ENCODE results near the gene CDC37. TPM values are rescaled to one million over a fixed set of nuclear protein-coding genes. Genes with fewer than 3 reads are reported as not detected.

CDC37 gene
- total RNA-seq, 1 donor from 2014 or later = 148 TPM

GRCh38 chr19:10352764-10353671 is 50.3 kb downstream of the CDC37 start:
- Mint-ChIP-seq H3K4me1 (ENCODE audit: unreplicated experiment) (no peaks in the 10 kb centered on the region), H3K4me3 (ENCODE audit: unreplicated experiment) (no peak overlapping the region), H3K27me3 (ENCODE audit: unreplicated experiment) (no peaks in the 10 kb centered on the region), H3K9me3 (ENCODE audit: unreplicated experiment) (no peaks in the 10 kb centered on the region), H3K27ac (ENCODE audit: unreplicated experiment) (no peak overlapping the region), H3K36me3 (ENCODE audit: unreplicated experiment) (peaks cover 25% of the 10 kb centered on the region)
- DNase-seq (ENCODE audit: extremely low spot score, unreplicated experiment) = no peak
- TF ChIP-seq CTCF (IDR thresholded peaks at IDR 0.05) = no peak

GRCh38 chr19:10346509-10346908 is 56.8 kb downstream of the CDC37 start:
- Mint-ChIP-seq H3K36me3 (ENCODE audit: unreplicated experiment) (peaks cover 8% of the 10 kb centered on the region), H3K9me3 (ENCODE audit: unreplicated experiment) (no peaks in the 10 kb centered on the region), H3K4me1 (ENCODE audit: unreplicated experiment) (no peaks in the 10 kb centered on the region), H3K27ac (ENCODE audit: unreplicated experiment) (no peak overlapping the region), H3K27me3 (ENCODE audit: unreplicated experiment) (no peaks in the 10 kb centered on the region), H3K4me3 (ENCODE audit: unreplicated experiment) (no peak overlapping the region)
- TF ChIP-seq CTCF (IDR thresholded peaks at IDR 0.05) = no peak
- DNase-seq (ENCODE audit: extremely low spot score, unreplicated experiment) = no peak

- DNase-seq (ENCODE audit: extremely low spot score, unreplicated experiment) = no peak
- Mint-ChIP-seq H3K4me3 (ENCODE audit: unreplicated experiment) (no peak overlapping the region), H3K27ac (ENCODE audit: unreplicated experiment) (no peak overlapping the region), H3K36me3 (ENCODE audit: unreplicated experiment) (no peaks in the 10 kb centered on the region), H3K9me3 (ENCODE audit: unreplicated experiment) (no peaks in the 10 kb centered on the region), H3K4me1 (ENCODE audit: unreplicated experiment) (no peaks in the 10 kb centered on the region), H3K27me3 (ENCODE audit: unreplicated experiment) (no peaks in the 10 kb centered on the region)
- TF ChIP-seq CTCF (IDR thresholded peaks at IDR 0.05) = no peak
Measured at GRCh38 chr19:10344780-10345179, 58.6 kb downstream of the CDC37 start.

GRCh38 chr19:10343495-10343894 is 59.8 kb downstream of the CDC37 start:
- Mint-ChIP-seq H3K4me3 (ENCODE audit: unreplicated experiment) (no peak overlapping the region), H3K9me3 (ENCODE audit: unreplicated experiment) (no peaks in the 10 kb centered on the region), H3K27me3 (ENCODE audit: unreplicated experiment) (no peaks in the 10 kb centered on the region), H3K4me1 (ENCODE audit: unreplicated experiment) (no peaks in the 10 kb centered on the region), H3K36me3 (ENCODE audit: unreplicated experiment) (no peaks in the 10 kb centered on the region), H3K27ac (ENCODE audit: unreplicated experiment) (no peak overlapping the region)
- no peak for TF ChIP-seq CTCF (IDR thresholded peaks at IDR 0.05)
- no peak for DNase-seq (ENCODE audit: extremely low spot score, unreplicated experiment)

Small RNAs within 50 kb of the gene (microRNA-seq; reads per million reads assigned to microRNA genes)
- gene MIR1181 (ENCODE audit: unreplicated experiment) = not detected

Other genes starting within 250 kb of the CDC37 start
- gene DNMT1, start 208.6 kb downstream of the CDC37 start, total RNA-seq = 82.3 and 87.2 TPM in 2 replicates
- 21.8 and 23.6 TPM in 2 replicates for gene S1PR2, start 172.2 kb downstream of the CDC37 start, total RNA-seq
- gene MRPL4, start 151.3 kb downstream of the CDC37 start, total RNA-seq = 53.4 and 57.0 TPM in 2 replicates
- 31.8 and 35.5 TPM in 2 replicates for gene ICAM1, start 132.4 kb downstream of the CDC37 start, total RNA-seq
- gene ICAM4, start 116.6 kb downstream of the CDC37 start, total RNA-seq = not detected in 2 replicates
- 1.7 and 2.0 TPM in 2 replicates for gene ICAM5, start 113.6 kb downstream of the CDC37 start, total RNA-seq
- 6.8 and 7.6 TPM in 2 replicates for gene ZGLP1, start 93.7 kb downstream of the CDC37 start, total RNA-seq
- 21.5 and 27.4 TPM in 2 replicates for gene FDX2, start 87.5 kb downstream of the CDC37 start, total RNA-seq
- 36.8 and 45.8 TPM in 2 replicates for gene RAVER1, start 70.0 kb downstream of the CDC37 start, total RNA-seq
- gene ICAM3, start 63.9 kb downstream of the CDC37 start, total RNA-seq = 7.2 and 9.8 TPM in 2 replicates
- 117 and 136 TPM in 2 replicates for gene TYK2, start 23.0 kb downstream of the CDC37 start, total RNA-seq
- gene PDE4A, start 17.0 kb upstream of the CDC37 start, total RNA-seq = 12.4 and 12.7 TPM in 2 replicates
- 80.1 and 80.9 TPM in 2 replicates for gene KEAP1, start 99.8 kb upstream of the CDC37 start, total RNA-seq
- 0.83 and 1.8 TPM in 2 replicates for gene S1PR5, start 113.9 kb upstream of the CDC37 start, total RNA-seq
- 28.7 and 30.9 TPM in 2 replicates for gene ATG4D, start 140.4 kb upstream of the CDC37 start, total RNA-seq
- gene KRI1, start 162.5 kb upstream of the CDC37 start, total RNA-seq = 29.0 and 29.3 TPM in 2 replicates
- gene CDKN2D, start 165.4 kb upstream of the CDC37 start, total RNA-seq = 9.4 and 13.0 TPM in 2 replicates
- not detected in 2 replicates for gene AP1M2, start 183.8 kb upstream of the CDC37 start, total RNA-seq
- gene SLC44A2, start 222.0 kb upstream of the CDC37 start, total RNA-seq = 225 and 233 TPM in 2 replicates